HEK293 (cell line): ENCODE measurements around the gene SH3D19.
A peak's percentile ranks its signal among the peaks of the same experiment; 100 is the strongest.

Experiments
- CTCF ChIA-PET: fragments of 350-600 bp; formaldehyde crosslinking; extraction: SDS; loops from one replicate; lab custom pipeline; 2021; ENCODE audit warnings: antibody characterized with exemption; lab: Yijun Ruan, JAX
- POLR2A ChIA-PET: fragments of 300-600 bp; formaldehyde crosslinking; extraction: SDS; loops from one replicate; lab custom pipeline; 2020; ENCODE audit warnings: antibody characterized with exemption, inconsistent platforms; lab: Yijun Ruan, JAX
- H3K27ac ChIP-seq: fragments of 200-500 bp; sonication (Bioruptor generic); 2 replicates; pipeline ENCODE4 v1.5.1; 2014; ENCODE audit warnings: low read depth, low read length, control low read depth, inconsistent platforms; ENCODE audit errors: extremely low read depth
- H3K36me3 ChIP-seq, 2 experiments: fragments of 200-500 bp in 1 of 2; sonication (Bioruptor generic) in 1 of 2; 1 replicate in 1 of 2; 2 replicates in 1 of 2; pipeline ENCODE4 v1.5.1; 2014 to 2017; ENCODE audit warnings: inconsistent platforms in 2 of 2, low read length in 2 of 2; ENCODE audit not compliant: control insufficient read depth in 2 of 2, insufficient read depth in 1 of 2
- H3K4me1 ChIP-seq: fragments of 200-500 bp; sonication (Bioruptor generic); 2 replicates; pipeline ENCODE4 v1.5.1; 2014; ENCODE audit warnings: mild to moderate bottlenecking, low read length, inconsistent platforms; ENCODE audit not compliant: control insufficient read depth, insufficient read depth
- H3K4me3 ChIP-seq: 2 replicates; pipeline ENCODE4 v1.5.1; 2011; ENCODE audit warnings: low read depth, mild to moderate bottlenecking, control low read depth, low read length, moderate library complexity
- H3K9me3 ChIP-seq: fragments of 200-500 bp; sonication (Bioruptor generic); 2 replicates; pipeline ENCODE4 v1.5.1; 2014; ENCODE audit warnings: low read depth, low read length, inconsistent platforms; ENCODE audit not compliant: control insufficient read depth, insufficient read depth
- AEBP2 ChIP-seq: fragments of 450-650 bp; formaldehyde crosslinking; IDR thresholded peaks from 2 replicates; pipeline ENCODE4 v1.5.1; 2016; ENCODE audit warnings: missing biosample characterization, missing genetic modification characterization, borderline replicate concordance
- GFI1B ChIP-seq: fragments of 450-650 bp; formaldehyde crosslinking; IDR thresholded peaks from 2 replicates; pipeline ENCODE4 v1.5.1; 2016; ENCODE audit warnings: missing biosample characterization, missing genetic modification characterization
- MEIS1 ChIP-seq: sonication (generic); formaldehyde crosslinking; IDR thresholded peaks from 2 replicates; pipeline ENCODE4 v1.8.1; 2022; ENCODE audit warnings: missing genetic modification reagents, mild to moderate bottlenecking, borderline replicate concordance
- SCRT1 ChIP-seq: fragments of 450-650 bp; formaldehyde crosslinking; IDR thresholded peaks from 2 replicates; pipeline ENCODE4 v1.5.1; 2016; ENCODE audit warnings: missing biosample characterization, missing genetic modification characterization, borderline replicate concordance
- SP2 ChIP-seq: fragments of 450-650 bp; formaldehyde crosslinking; IDR thresholded peaks from 2 replicates; pipeline ENCODE4 v1.5.1; 2016; ENCODE audit warnings: missing biosample characterization, missing genetic modification characterization
- TRIM28 ChIP-seq: IDR thresholded peaks from 2 replicates; pipeline ENCODE4 v1.6.1; 2011; ENCODE audit warnings: low read length, control low read depth, borderline replicate concordance
- ZBTB17 ChIP-seq: fragments of 450-650 bp; formaldehyde crosslinking; IDR thresholded peaks from 2 replicates; pipeline ENCODE4 v1.5.1; 2016; ENCODE audit warnings: missing biosample characterization, missing genetic modification characterization
- ZBTB44 ChIP-seq: fragments of 450-650 bp; IDR thresholded peaks from 2 replicates; pipeline ENCODE4 v1.5.1; 2018; ENCODE audit warnings: missing biosample characterization, mild to moderate bottlenecking, missing genetic modification characterization
- ZBTB49 ChIP-seq: fragments of 450-650 bp; formaldehyde crosslinking; IDR thresholded peaks from 2 replicates; pipeline ENCODE4 v1.5.1; 2016; ENCODE audit warnings: missing biosample characterization, missing genetic modification characterization, low read depth
- ZBTB6 ChIP-seq: fragments of 450-650 bp; formaldehyde crosslinking; IDR thresholded peaks from 2 replicates; pipeline ENCODE4 v1.5.1; 2017; ENCODE audit warnings: missing biosample characterization, missing genetic modification characterization
- ZNF10 ChIP-seq: fragments of 450-650 bp; formaldehyde crosslinking; IDR thresholded peaks from 2 replicates; pipeline ENCODE4 v1.5.1; 2017; ENCODE audit warnings: missing biosample characterization, missing genetic modification characterization
- ZNF112 ChIP-seq: fragments of 450-650 bp; formaldehyde crosslinking; IDR thresholded peaks from 2 replicates; pipeline ENCODE4 v1.5.0; 2017; ENCODE audit warnings: missing biosample characterization, missing genetic modification characterization
- ZNF133 ChIP-seq: fragments of 450-650 bp; formaldehyde crosslinking; IDR thresholded peaks from 2 replicates; pipeline ENCODE4 v1.5.1; 2016; ENCODE audit warnings: missing biosample characterization, missing genetic modification characterization
- ZNF146 ChIP-seq: fragments of 450-650 bp; formaldehyde crosslinking; IDR thresholded peaks from 2 replicates; pipeline ENCODE4 v1.5.1; 2016; ENCODE audit warnings: missing biosample characterization, missing genetic modification characterization
- ZNF175 ChIP-seq: fragments of 450-650 bp; formaldehyde crosslinking; IDR thresholded peaks from 2 replicates; pipeline ENCODE4 v1.5.1; 2016; ENCODE audit warnings: missing biosample characterization, missing genetic modification characterization
- ZNF26 ChIP-seq: fragments of 450-650 bp; formaldehyde crosslinking; IDR thresholded peaks from 2 replicates; pipeline ENCODE4 v1.5.1; 2016; ENCODE audit warnings: missing biosample characterization, missing genetic modification characterization
- ZNF561 ChIP-seq: fragments of 450-650 bp; IDR thresholded peaks from 2 replicates; pipeline ENCODE4 v1.5.1; 2018; ENCODE audit warnings: missing biosample characterization, missing genetic modification characterization, borderline replicate concordance
- ZNF76 ChIP-seq: fragments of 450-650 bp; formaldehyde crosslinking; IDR thresholded peaks from 2 replicates; pipeline ENCODE4; 2016; ENCODE audit warnings: low read depth, missing biosample characterization, missing genetic modification characterization, borderline replicate concordance
- ZSCAN23 ChIP-seq: fragments of 450-650 bp; formaldehyde crosslinking; IDR thresholded peaks from 2 replicates; pipeline ENCODE4 v1.5.1; 2016; ENCODE audit warnings: missing biosample characterization, missing genetic modification characterization

Gene SH3D19

GRCh38 chr4:151095142-151095541 lies 230.3 kb downstream of the SH3D19 start:
- H3K36me3 ChIP-seq, result peaks cover 0 to 4% of the 10 kb centered on the region in 2 experiments; a peak in 1 of 3 replicates
- H3K27ac ChIP-seq, result no peak overlapping the region
- H3K4me1 ChIP-seq, result no peaks in the 10 kb centered on the region
- TF ChIP-seq ZNF146 (peak; percentile 75), ZNF561 (tag by site-specific recombination) (no peak)
- TF ChIP-seq, all 188 proteins: peak for 1
- no peaks in the 10 kb centered on the region for H3K9me3 ChIP-seq
- POLR2A ChIA-PET, result interaction anchor here (0.7 kb wide), 1 partner anchor 1500 kb away, joined by 5 read pairs; no protein-coding TSS in a partner anchor
- CTCF ChIA-PET, result no interaction called here
- H3K4me3 ChIP-seq, result no peak overlapping the region

GRCh38 chr4:151094290-151094751 lies 231.1 kb downstream of the SH3D19 start:
- Histone ChIP-seq H3K4me1 (no peaks in the 10 kb centered on the region), H3K27ac (no peak overlapping the region), H3K9me3 (no peaks in the 10 kb centered on the region), H3K36me3 (no peaks in the 10 kb centered on the region), H3K4me3 (no peak overlapping the region)
- TF ChIP-seq ZBTB17 (tag by site-specific recombination) (0 out of 2 replicates have a peak, but pooled peaks have one; percentile 14), SP2 (tag by site-specific recombination) (no peak)
- POLR2A ChIA-PET, result interaction anchor here (0.7 kb wide), 1 partner anchor 1501 kb away, joined by 5 read pairs; no protein-coding TSS in a partner anchor
- CTCF ChIA-PET, result no interaction called here

GRCh38 chr4:151093203-151093602 lies 232.2 kb downstream of the SH3D19 start:
- CTCF ChIA-PET, result no interaction called here
- Histone ChIP-seq H3K27ac (no peak overlapping the region), H3K36me3 (no peaks in the 10 kb centered on the region), H3K4me1 (no peaks in the 10 kb centered on the region), H3K4me3 (no peak overlapping the region)
- POLR2A ChIA-PET, result no interaction called here
- TF ChIP-seq TRIM28, result no peak
- TF ChIP-seq, all 188 proteins: peak for 0
- no peaks in the 10 kb centered on the region for H3K9me3 ChIP-seq

GRCh38 chr4:151092488-151092887 lies 232.9 kb downstream of the SH3D19 start:
- Histone ChIP-seq H3K36me3 (no peaks in the 10 kb centered on the region), H3K4me1 (no peaks in the 10 kb centered on the region), H3K4me3 (no peak overlapping the region), H3K27ac (no peak overlapping the region), H3K9me3 (no peaks in the 10 kb centered on the region)
- ChIA-PET POLR2A (no interaction called here), CTCF (no interaction called here)
- TF ChIP-seq AEBP2 (tag by site-specific recombination) (no peak), ZNF133 (tag by site-specific recombination) (no peak), ZNF26 (tag by site-specific recombination) (no peak), ZNF76 (tag by site-specific recombination) (no peak), SCRT1 (tag by site-specific recombination) (no peak), MEIS1 (CRISPR knock-in tag) (no peak), ZBTB44 (no peak), ZBTB49 (tag by site-specific recombination) (no peak), ZSCAN23 (tag by site-specific recombination) (no peak), GFI1B (tag by site-specific recombination) (no peak), ZNF112 (tag by site-specific recombination) (no peak), ZNF10 (tag by site-specific recombination) (no peak), ZNF175 (tag by site-specific recombination) (no peak), ZBTB6 (tag by site-specific recombination) (no peak)
